T47D (cell line): ENCODE data around the gene GNB3.
"Not testable (repeated sequence)": the region's sequence is repeated elsewhere in the genome, so short reads cannot be mapped to it uniquely, and the experiment has no call there.

Experiments used
- DNase-seq, 2 experiments: peaks; one replicate each; pipeline versions ENCODE4 v3.0.0 to v3.0.0-alpha.2; 2011 to 2012; ENCODE audit warnings: low read depth in 1 of 2, low spot score in 1 of 2
- JUND ChIP-seq: IDR thresholded peaks from 2 replicates; pipeline ENCODE4 v1.6.1; 2012; ENCODE audit warnings: low read depth
- in situ Hi-C: cut with HindIII; loops from 2 replicates; pipeline ENCODE4 v1.10.0; 2016; ENCODE audit warnings: low sequenced_read_pairs, low pct_unique_long_range_greater_than_20kb

Gene GNB3

GRCh38 chr12:6890789-6891645 is 50.3 kb downstream of the GNB3 start:
- no peak for TF ChIP-seq JUND
- in situ Hi-C loops: no loop called here

DNA sequence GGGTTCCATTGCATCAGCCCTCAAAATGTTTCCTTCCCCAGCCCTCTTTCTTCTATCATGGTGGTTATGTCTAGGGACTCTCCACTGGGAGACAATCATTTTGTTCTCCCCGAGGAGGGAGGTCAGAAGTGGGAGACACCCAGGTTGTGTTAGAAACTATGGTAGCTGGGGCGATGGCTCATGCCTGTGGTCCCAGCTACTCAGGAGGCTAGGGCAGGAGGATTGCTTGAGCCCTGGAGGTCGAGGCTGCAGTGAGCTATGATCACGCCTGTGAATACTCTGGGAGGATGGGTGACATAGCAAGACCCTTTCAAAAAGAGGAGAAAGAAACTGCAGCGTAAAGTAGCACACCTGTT is 50.9 kb downstream of the GNB3 start:
- in situ Hi-C loops: no loop called here
- DNase-seq: no peak
- TF ChIP-seq JUND: no peak

More at GRCh38 chr12:6890789-6891645, 50.3 kb downstream of the GNB3 start:
- peak; percentile 56 to 90 for DNase-seq

DNA sequence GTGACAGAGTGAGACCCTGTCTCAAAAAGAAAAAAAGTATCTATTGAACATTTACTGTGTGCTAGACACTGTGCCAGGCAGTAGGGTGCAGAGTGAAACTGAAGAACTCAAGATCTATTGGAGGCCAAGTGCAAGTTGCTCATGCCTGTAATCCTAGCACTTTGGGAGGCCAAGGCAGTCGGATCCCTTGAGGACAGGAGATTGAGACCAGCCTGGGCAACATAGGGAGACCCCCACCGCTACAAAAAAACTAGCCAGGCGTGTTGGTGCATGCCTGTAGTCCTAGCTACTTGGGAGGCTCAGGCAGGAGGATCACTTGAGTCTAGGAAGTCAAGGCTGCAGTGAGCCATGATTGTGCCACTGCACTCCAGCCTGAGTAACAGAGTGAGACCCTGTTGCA is 52.0 kb downstream of the GNB3 start:
- in situ Hi-C loops, DNase-seq: not testable (repeated sequence)

DNA sequence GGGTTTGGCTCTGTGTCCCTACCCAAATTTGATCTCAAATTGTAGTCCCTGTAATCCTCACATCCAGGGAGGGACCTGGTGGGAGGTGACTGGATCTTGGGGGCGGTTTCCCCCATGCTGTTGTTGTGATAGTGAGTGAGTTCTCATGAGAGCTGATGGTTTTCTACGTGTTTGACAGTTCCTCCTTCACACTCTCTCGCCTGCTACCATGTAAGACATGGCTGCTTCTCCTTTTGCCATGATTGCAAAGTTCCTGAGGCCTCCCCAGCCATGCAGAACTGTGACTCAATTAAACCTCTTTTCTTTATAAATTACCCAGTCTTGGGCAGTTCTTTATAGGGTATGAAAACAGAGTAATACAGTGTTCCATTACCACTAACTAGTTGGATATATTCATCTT is 53.6 kb downstream of the GNB3 start:
- DNase-seq: no peak
- in situ Hi-C loops: no loop called here
- no peak for TF ChIP-seq JUND
